Panc1 (cell line): Measurements from ENCODE around the gene SRF. TPM values are rescaled to one million over a fixed set of nuclear protein-coding genes. Genes with fewer than 3 reads are reported as not detected.

ENCODE experiments used
- ATAC-seq: fragments of 200-7000 bp; cut with Tn5 transposase; 2 replicates; pipeline ENCODE4 v1.9.1; 2020; ENCODE audit warnings: mild to moderate bottlenecking, moderate library complexity
- BruUV-seq: library from RNA; stranded (reverse); fragments of 400-500 nt; replicated peaks from 2 replicates; lab custom pipeline; 2021; lab: Mats Ljungman, UMichigan
- CTCF ChIA-PET: fragments of 300-600 bp; sonication (Branson Sonifier 250); formaldehyde crosslinking; loops from one replicate; lab custom pipeline; 2022; ENCODE audit warnings: antibody characterized with exemption; lab: Charles Lee
- POLR2A ChIA-PET: fragments of 300-600 bp; sonication (Branson Sonifier 250); formaldehyde crosslinking; loops from one replicate; lab custom pipeline; 2022; ENCODE audit warnings: antibody characterized with exemption; lab: Charles Lee
- DNase-seq: peaks from one replicate; pipeline ENCODE4 v3.0.0-alpha.2; 2010; ENCODE audit warnings: low read depth, low spot score
- H3K27ac ChIP-seq: 2 replicates; pipeline ENCODE4 v1.5.1; 2011; ENCODE audit warnings: mild to moderate bottlenecking, low read length, inconsistent platforms
- H3K27me3 ChIP-seq: fragments of 200-500 bp; sonication (Bioruptor generic); 2 replicates; pipeline ENCODE4 v1.6.0; 2014; ENCODE audit warnings: low read length, inconsistent platforms; ENCODE audit not compliant: control insufficient read depth, insufficient read depth
- H3K36me3 ChIP-seq: fragments of 200-500 bp; sonication (Bioruptor generic); 2 replicates; pipeline ENCODE4 v1.5.1; 2014; ENCODE audit warnings: inconsistent platforms, mild to moderate bottlenecking, low read length, moderate library complexity; ENCODE audit not compliant: control insufficient read depth, insufficient read depth
- H3K4me1 ChIP-seq: 2 replicates; pipeline ENCODE4 v1.5.1; 2011; ENCODE audit warnings: inconsistent platforms, mild to moderate bottlenecking, low read length, moderate library complexity; ENCODE audit not compliant: control insufficient read depth, insufficient read depth
- H3K4me3 ChIP-seq, 2 experiments: 2 replicates each; pipeline ENCODE4 v1.5.1; 2011 to 2012; ENCODE audit warnings: low read depth in 2 of 2, low read length in 2 of 2, mild to moderate bottlenecking in 2 of 2, inconsistent platforms in 1 of 2, moderate library complexity in 1 of 2
- H3K9me3 ChIP-seq: fragments of 200-500 bp; sonication (Bioruptor generic); 2 replicates; pipeline ENCODE4 v1.5.1; 2014; ENCODE audit warnings: low read depth, mild to moderate bottlenecking, inconsistent platforms, low read length, moderate library complexity; ENCODE audit not compliant: control insufficient read depth, insufficient read depth
- CTCF ChIP-seq: fragments of 450-650 bp; IDR thresholded peaks from 2 replicates; pipeline ENCODE4 v1.5.1; 2017; ENCODE audit warnings: mild to moderate bottlenecking
- POLR2AphosphoS5 ChIP-seq: IDR thresholded peaks from 2 replicates; pipeline ENCODE4 v1.6.1; 2012; ENCODE audit warnings: mild to moderate bottlenecking, low read depth, low read length, moderate library complexity
- REST ChIP-seq, 2 experiments: IDR thresholded peaks; 2 replicates each; pipeline ENCODE4 v1.6.1; 2011 to 2012; ENCODE audit warnings: low read depth in 2 of 2, control low read depth in 1 of 2, low read length in 1 of 2, mild to moderate bottlenecking in 1 of 2, moderate library complexity in 1 of 2; ENCODE audit not compliant: insufficient read depth in 1 of 2
- SIN3A ChIP-seq: IDR thresholded peaks from 2 replicates; pipeline ENCODE4 v1.6.1; 2012; ENCODE audit warnings: low read depth, mild to moderate bottlenecking, low read length, moderate library complexity, borderline replicate concordance; ENCODE audit not compliant: insufficient read depth
- TCF7L2 ChIP-seq: IDR thresholded peaks from 2 replicates; pipeline ENCODE4 v1.6.1; 2011; ENCODE audit warnings: mild to moderate bottlenecking, low read depth, low read length, inconsistent platforms
- in situ Hi-C: cut with HindIII; loops from 2 replicates; pipeline ENCODE4 v1.10.0; 2016; ENCODE audit warnings: low sequenced_read_pairs, low pct_unique_long_range_greater_than_20kb
- intact Hi-C: fragments of 100-400 bp; cut with micrococcal nuclease; formaldehyde crosslinking; loops from one replicate; pipeline ENCODE4 v1.10.0; 2022; ENCODE audit not compliant: unreplicated experiment
- total RNA-seq: library from RNA; stranded (reverse); gene quantifications from one replicate; pipeline ENCODE4 v1.2.1, GENCODE V29; 2021; ENCODE audit not compliant: unreplicated experiment

The SRF gene
- total RNA-seq, 1 experiment from 2014 or later, result 48.9 TPM

GRCh38 chr6:43221046-43221972 is 50.2 kb downstream of the SRF start:
- Histone ChIP-seq H3K4me1 (peaks cover 5% of the 10 kb centered on the region; the same call in 1 of the 2 replicates), H3K4me3 (no peak overlapping the region), H3K27me3 (no peaks in the 10 kb centered on the region), H3K9me3 (no peaks in the 10 kb centered on the region), H3K27ac (no peak overlapping the region), H3K36me3 (no peaks in the 10 kb centered on the region; the same call in 1 of the 2 replicates)
- ChIA-PET POLR2A (interaction anchor here (0.5 to 1.0 kb wide), 2 partner anchors 33 to 46 kb away, joined by 3 to 5 read pairs; no protein-coding TSS in a partner anchor), CTCF (no interaction called here)
- TF ChIP-seq CTCF, result no peak
- TF ChIP-seq POLR2AphosphoS5, result no peak; the same call in 1 of the 2 replicates
- no peak for TF ChIP-seq SIN3A
- in situ Hi-C loops, result no loop called here
- intact Hi-C loops, result no loop called here
- 0 out of 2 replicates have a peak, but pooled peaks have one; percentile 11 for ATAC-seq
- DNase-seq, result no peak
- BruUV-seq, result no TSS peak

- Histone ChIP-seq H3K27me3 (no peaks in the 10 kb centered on the region), H3K36me3 (no peaks in the 10 kb centered on the region; the same call in 1 of the 2 replicates), H3K27ac (no peak overlapping the region), H3K9me3 (no peaks in the 10 kb centered on the region), H3K4me1 (peaks cover 5% of the 10 kb centered on the region; the same call in 1 of the 2 replicates), H3K4me3 (no peak overlapping the region)
- TF ChIP-seq SIN3A, result no peak
- no peak for TF ChIP-seq REST (IDR thresholded peaks at IDR 0.05; ENCODE audit: insufficient read depth in 1 of 2, low read depth in 2 of 2, low read length in 1 of 2)
- TF ChIP-seq POLR2AphosphoS5, result no peak; the same call in 1 of the 2 replicates
- no peak for TF ChIP-seq CTCF
- TF ChIP-seq TCF7L2, result no peak
- CTCF ChIA-PET, result no interaction called here
- no peak for DNase-seq
- intact Hi-C loops (no loop called here), in situ Hi-C loops (no loop called here)
- ATAC-seq, result peak; percentile 42
- POLR2A ChIA-PET, result interaction anchor here (0.6 kb wide), 1 partner anchor 235 kb away, joined by 7 read pairs; no protein-coding TSS in a partner anchor
- no TSS peak for BruUV-seq
Observed at GRCh38 chr6:43222418-43223059, 51.5 kb downstream of the SRF start.
